Vagina (tissue), 2 donors: Measurements from ENCODE around the gene SLAMF9. TPM values are rescaled to one million over a fixed set of nuclear protein-coding genes. Genes with fewer than 3 reads are reported as not detected.

Source experiments
- DNase-seq, 2 donors: peaks; one replicate each; pipeline ENCODE4 v3.0.0-alpha.2; 2017; ENCODE audit errors: extremely low spot score in 2 of 2
- H3K27ac ChIP-seq: fragments of 200-600 bp; sonication (generic); one replicate; pipeline ENCODE4 v1.5.1; 2019
- H3K27me3 ChIP-seq: fragments of 200-600 bp; sonication (generic); one replicate; pipeline ENCODE4 v1.5.1; 2019
- H3K36me3 ChIP-seq, 2 donors: fragments of 200-600 bp; sonication (generic); one replicate each; pipeline ENCODE4 v1.5.1; 2017 to 2019
- H3K4me1 ChIP-seq: fragments of 200-600 bp; sonication (generic); one replicate; pipeline ENCODE4 v1.5.1; 2019
- H3K4me3 ChIP-seq, 2 donors: fragments of 200-600 bp; sonication (generic); 1 replicate in 1 of 2; 2 replicates in 1 of 2; pipeline ENCODE4 v1.5.1; 2016 to 2019
- H3K9me3 ChIP-seq: fragments of 200-600 bp; sonication (generic); one replicate; pipeline ENCODE4 v1.5.1; 2019
- POLR2A ChIP-seq, 2 donors: fragments of 450-650 bp; IDR thresholded peaks; one replicate each; pipeline ENCODE4 v1.6.1; 2017; ENCODE audit warnings: antibody characterized with exemption in 2 of 2, mild to moderate bottlenecking in 2 of 2, moderate library complexity in 2 of 2
- POLR2AphosphoS5 ChIP-seq, 2 donors: sonication (generic); formaldehyde crosslinking; IDR thresholded peaks; one replicate each; pipeline ENCODE4 v1.9.0; 2017; ENCODE audit warnings: antibody characterized with exemption in 2 of 2, mild to moderate bottlenecking in 2 of 2, low read depth in 1 of 2; ENCODE audit not compliant: insufficient read depth in 1 of 2
- intact Hi-C: fragments of 100-400 bp; cut with DNase I; formaldehyde crosslinking; loops from one replicate; pipeline ENCODE4 v1.15.1; 2023
- total RNA-seq: library from RNA; depleted of rRNA; stranded (reverse); fragments of >200 nt; gene quantifications from one replicate; pipeline ENCODE4 v1.2.3, GENCODE V29; 2016
- TF ChIP-seq, protein P1 (sequence below), 3 experiments: fragments of 450-650 bp in 2 of 3; fragments of 200-600 bp in 1 of 3; sonication (generic) in 1 of 3; IDR thresholded peaks; one replicate each; pipeline ENCODE4 v1.5.1; 2017 to 2019; ENCODE audit warnings: antibody characterized with exemption in 3 of 3, mild to moderate bottlenecking in 2 of 3, moderate library complexity in 2 of 3

SLAMF9 gene
- total RNA-seq, 1 donor from 2014 or later, result not detected

DNA sequence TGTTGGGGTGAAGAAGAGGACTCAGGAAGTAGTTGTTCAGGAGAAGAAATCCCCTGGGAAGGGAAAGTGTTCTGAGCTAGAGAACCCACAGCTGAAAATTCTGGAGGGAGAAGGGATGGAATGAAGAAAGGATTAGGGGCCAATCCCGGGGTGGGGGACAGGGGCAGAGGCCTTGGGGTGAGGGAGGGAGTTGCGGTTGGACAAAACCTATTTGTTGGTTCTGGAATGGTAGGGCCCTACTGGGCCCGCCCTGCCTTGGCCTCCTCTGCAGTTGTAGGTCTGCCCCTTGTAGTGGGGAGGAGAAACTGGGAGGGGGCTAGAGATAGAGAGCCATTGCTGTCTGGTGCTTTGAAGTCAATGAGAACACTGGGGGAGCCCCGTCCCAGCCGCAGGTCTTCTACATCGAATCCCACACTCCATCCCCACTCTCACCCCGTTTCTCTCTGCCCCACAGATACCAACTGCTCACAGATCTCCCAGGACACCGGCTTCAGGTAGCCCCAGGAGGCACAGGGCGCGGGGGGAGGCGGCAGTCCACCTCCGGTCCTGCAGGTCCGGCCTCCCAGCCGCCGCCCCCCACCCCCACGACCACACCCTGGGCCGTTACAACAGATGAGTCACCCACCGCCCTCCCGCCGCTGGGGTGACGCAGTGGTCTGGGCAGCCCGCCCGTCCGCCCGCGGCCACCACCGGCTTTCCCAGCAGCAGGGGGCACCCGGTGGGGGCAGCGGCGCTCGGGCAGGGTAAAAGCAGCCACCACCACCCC lies 29.8 kb downstream of the SLAMF9 start:
- TF ChIP-seq, protein P1, sequence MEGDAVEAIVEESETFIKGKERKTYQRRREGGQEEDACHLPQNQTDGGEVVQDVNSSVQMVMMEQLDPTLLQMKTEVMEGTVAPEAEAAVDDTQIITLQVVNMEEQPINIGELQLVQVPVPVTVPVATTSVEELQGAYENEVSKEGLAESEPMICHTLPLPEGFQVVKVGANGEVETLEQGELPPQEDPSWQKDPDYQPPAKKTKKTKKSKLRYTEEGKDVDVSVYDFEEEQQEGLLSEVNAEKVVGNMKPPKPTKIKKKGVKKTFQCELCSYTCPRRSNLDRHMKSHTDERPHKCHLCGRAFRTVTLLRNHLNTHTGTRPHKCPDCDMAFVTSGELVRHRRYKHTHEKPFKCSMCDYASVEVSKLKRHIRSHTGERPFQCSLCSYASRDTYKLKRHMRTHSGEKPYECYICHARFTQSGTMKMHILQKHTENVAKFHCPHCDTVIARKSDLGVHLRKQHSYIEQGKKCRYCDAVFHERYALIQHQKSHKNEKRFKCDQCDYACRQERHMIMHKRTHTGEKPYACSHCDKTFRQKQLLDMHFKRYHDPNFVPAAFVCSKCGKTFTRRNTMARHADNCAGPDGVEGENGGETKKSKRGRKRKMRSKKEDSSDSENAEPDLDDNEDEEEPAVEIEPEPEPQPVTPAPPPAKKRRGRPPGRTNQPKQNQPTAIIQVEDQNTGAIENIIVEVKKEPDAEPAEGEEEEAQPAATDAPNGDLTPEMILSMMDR (IDR thresholded peaks at IDR 0.05), result no peak
- TF ChIP-seq POLR2AphosphoS5 (IDR thresholded peaks at IDR 0.05; ENCODE audit: insufficient read depth in 1 of 2, low read depth in 1 of 2), result peak; percentile 21 to 90
- TF ChIP-seq POLR2A (IDR thresholded peaks at IDR 0.05), result peak in 1 of 2 donors; percentile 79
- H3K4me3 ChIP-seq, result peak overlapping the region; percentile 78 to 96
- peak overlapping the region; percentile 96 for H3K27ac ChIP-seq
- DNase-seq, result peak in 1 of 2 donors; percentile 95
- H3K4me1 ChIP-seq, result peaks cover 60% of the 10 kb centered on the region
- no peaks in the 10 kb centered on the region for H3K27me3 ChIP-seq
- intact Hi-C loops, result loop anchor here (10.0 kb wide), 1 partner anchor 171 kb away; the partner anchor contains the start of gene IGSF8
- H3K36me3 ChIP-seq, result peaks cover 0 to 13% of the 10 kb centered on the region in 2 donors
- no peaks in the 10 kb centered on the region for H3K9me3 ChIP-seq

DNA sequence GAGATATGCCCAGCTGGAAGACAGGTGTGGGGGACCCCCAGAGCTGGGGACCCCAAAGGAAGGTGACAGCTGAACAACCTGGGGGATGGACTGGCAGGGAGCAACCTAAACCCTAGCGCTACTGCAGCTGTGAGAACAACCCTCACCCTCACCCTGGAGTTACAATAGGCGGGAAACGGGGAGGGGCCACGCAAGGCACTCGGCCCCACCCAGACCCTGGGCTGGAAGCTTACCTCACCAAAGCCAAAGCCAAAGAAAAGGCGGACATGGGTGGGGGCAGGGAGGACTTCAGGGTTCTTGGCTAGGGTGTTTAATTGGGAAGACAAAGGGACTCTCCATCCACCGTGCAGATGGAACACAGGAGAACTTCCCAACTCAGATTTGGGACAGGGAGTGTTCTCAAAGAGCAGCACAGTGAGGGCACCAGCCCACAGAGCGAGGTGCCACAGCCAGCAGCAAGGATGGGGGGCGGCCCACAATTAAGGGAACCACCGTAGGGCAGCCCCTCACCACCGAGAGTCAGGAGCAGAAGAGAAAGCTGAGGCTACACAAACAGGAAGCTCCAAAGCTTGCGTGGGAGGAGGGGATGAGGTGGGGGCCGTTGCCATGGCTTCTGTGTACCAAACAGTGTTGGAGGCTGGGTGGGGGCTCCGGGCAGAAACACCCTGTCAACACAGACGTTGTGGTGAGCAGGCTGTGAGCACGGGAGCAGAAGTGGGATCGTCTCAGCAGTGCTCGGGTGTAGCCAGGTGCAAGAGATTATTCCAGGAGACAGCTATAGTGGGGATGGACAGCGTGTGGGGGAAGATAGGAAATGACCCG lies 30.6 kb downstream of the SLAMF9 start:
- TF ChIP-seq POLR2A (IDR thresholded peaks at IDR 0.05) (no peak), POLR2AphosphoS5 (IDR thresholded peaks at IDR 0.05; ENCODE audit: insufficient read depth in 1 of 2, low read depth in 1 of 2) (peak; percentile 75 to 79)
- TF ChIP-seq, protein P1 (IDR thresholded peaks at IDR 0.05), result no peak
- Histone ChIP-seq H3K4me3 (peak overlapping the region; percentile 78 to 96), H3K9me3 (no peaks in the 10 kb centered on the region), H3K36me3 (peaks cover 0 to 20% of the 10 kb centered on the region in 2 donors), H3K27me3 (no peaks in the 10 kb centered on the region), H3K4me1 (peaks cover 68% of the 10 kb centered on the region), H3K27ac (peak overlapping the region; percentile 96)
- peak in 1 of 2 donors; percentile 93 for DNase-seq
- intact Hi-C loops, result loop anchor here (10.0 kb wide), 1 partner anchor 171 kb away; the partner anchor contains the start of gene IGSF8

DNA sequence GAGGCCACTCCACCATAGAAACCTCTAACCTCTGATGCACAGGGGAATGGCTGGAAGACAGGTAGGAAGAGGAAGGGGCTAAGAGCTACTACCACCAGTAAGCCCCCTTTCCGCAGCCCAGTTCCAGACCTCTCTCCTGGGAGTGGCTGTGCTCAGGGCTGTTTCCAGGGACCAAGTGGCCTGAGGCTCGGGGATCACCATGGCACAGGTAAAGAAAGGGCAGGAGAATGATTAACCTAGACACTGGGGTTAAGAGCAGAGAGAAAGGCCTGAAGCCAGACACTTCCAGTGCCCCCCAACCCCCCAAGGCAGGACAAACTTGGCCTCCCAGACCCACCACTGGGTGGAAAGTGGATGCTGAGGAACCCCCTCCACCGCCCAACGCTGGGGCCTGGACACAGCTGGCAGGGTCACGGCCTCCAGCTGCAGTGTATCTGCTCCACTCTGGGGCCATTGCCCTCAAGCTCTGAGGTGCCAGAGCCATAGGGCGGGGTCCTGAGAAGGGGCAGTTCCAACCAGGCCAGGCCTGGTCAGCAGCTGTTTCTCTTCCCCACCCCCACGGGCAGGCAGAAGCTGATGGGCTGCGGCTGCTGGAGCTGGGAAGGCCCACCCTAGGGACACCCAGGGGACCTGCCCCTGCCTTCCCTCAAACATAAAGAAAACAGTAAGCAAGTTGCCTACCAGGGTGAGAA lies 31.4 kb downstream of the SLAMF9 start:
- intact Hi-C loops, result loop anchor here (10.0 kb wide), 1 partner anchor 172 kb away; the partner anchor contains the start of gene IGSF8
- peaks cover 0 to 28% of the 10 kb centered on the region in 2 donors for H3K36me3 ChIP-seq
- DNase-seq, result no peak
- H3K4me3 ChIP-seq, result peak overlapping the region; percentile 78 to 96
- H3K4me1 ChIP-seq, result peaks cover 75% of the 10 kb centered on the region
- H3K9me3 ChIP-seq, result no peaks in the 10 kb centered on the region
- no peaks in the 10 kb centered on the region for H3K27me3 ChIP-seq
- H3K27ac ChIP-seq, result peak overlapping the region; percentile 96
- TF ChIP-seq, protein P1 (IDR thresholded peaks at IDR 0.05), result no peak
- no peak for TF ChIP-seq POLR2AphosphoS5 (IDR thresholded peaks at IDR 0.05; ENCODE audit: insufficient read depth in 1 of 2, low read depth in 1 of 2)
- TF ChIP-seq POLR2A (IDR thresholded peaks at IDR 0.05), result no peak

DNA sequence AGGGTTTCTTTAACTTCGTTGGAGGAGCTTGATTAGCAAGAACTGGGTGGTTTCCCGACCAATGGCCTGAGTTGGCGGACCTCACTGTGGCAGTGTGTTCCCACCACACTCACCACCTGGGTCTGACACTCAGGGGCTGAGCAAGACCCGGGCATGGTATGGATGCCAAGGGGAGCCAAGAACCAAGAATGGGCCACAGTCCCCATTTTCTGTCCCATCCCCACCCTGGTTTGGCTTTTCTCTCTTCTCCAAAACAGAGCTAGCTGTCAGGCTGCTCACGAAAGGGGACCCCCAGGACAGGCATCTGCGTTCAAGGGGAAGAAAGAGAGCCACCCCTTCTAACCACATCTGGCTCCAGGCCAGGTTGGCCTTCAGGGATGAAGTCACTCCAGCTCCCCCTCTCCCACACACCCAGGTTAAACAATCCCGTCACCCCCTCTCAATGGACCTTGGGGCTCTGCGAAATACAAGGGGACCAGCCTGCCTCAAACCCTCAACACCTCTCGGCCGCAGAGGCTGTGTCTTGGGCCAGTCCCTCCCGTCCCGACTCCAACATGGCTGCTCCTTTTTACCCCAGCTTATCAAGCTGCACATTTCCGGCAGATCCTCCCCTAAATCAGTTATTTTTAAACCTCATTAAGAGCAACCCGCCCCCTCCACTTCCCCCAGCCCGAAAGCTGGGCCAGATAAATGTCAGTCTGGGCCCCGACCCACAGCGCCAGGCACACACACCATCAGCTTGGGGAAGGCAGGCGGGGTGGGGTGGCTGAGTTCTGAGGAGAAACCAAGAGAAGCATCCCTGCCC lies 32.1 kb downstream of the SLAMF9 start:
- DNase-seq, result no peak
- peak overlapping the region; percentile 96 for H3K27ac ChIP-seq
- TF ChIP-seq POLR2A (IDR thresholded peaks at IDR 0.05) (no peak), POLR2AphosphoS5 (IDR thresholded peaks at IDR 0.05; ENCODE audit: insufficient read depth in 1 of 2, low read depth in 1 of 2) (no peak)
- TF ChIP-seq, protein P1 (IDR thresholded peaks at IDR 0.05), result no peak
- peaks cover 0 to 29% of the 10 kb centered on the region in 2 donors for H3K36me3 ChIP-seq
- no peaks in the 10 kb centered on the region for H3K9me3 ChIP-seq
- no peaks in the 10 kb centered on the region for H3K27me3 ChIP-seq
- intact Hi-C loops, result loop anchor here (10.0 kb wide), 1 partner anchor 173 kb away; the partner anchor contains the start of gene IGSF8
- H3K4me1 ChIP-seq, result peaks cover 82% of the 10 kb centered on the region
- peak overlapping the region; percentile 78 to 96 for H3K4me3 ChIP-seq
